ENCODE measurements around the gene ITPR2. TPM values are rescaled to one million over a fixed set of nuclear protein-coding genes. Genes with fewer than 3 reads are reported as not detected.

The ITPR2 gene
- polyA plus RNA-seq, 1 donor: 16.5 TPM

DNA sequence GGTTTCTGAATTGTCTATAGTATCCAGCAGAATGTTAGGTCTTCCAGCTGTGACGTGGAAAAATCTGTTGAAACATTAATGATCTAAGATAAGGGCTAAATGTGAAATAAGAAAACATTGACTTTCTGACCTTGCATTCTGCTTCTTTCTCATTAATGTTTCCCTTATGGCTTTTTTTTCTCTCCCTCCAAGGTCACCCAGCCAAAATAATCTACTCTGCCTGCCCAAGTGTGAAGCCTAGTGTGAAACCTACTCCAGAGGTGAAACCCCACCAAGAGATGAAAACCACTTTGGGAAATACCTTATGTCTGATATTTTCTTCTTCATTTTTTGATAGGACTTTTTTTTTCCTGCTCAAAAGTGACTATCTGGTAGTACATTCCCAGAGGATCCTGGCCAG is 529.6 kb downstream of the ITPR2 start:
- no peak for DNase-seq

- no peak for DNase-seq
These were observed 530.2 kb downstream of the ITPR2 start for GRCh38 chr12:26302776-26303175.

DNA sequence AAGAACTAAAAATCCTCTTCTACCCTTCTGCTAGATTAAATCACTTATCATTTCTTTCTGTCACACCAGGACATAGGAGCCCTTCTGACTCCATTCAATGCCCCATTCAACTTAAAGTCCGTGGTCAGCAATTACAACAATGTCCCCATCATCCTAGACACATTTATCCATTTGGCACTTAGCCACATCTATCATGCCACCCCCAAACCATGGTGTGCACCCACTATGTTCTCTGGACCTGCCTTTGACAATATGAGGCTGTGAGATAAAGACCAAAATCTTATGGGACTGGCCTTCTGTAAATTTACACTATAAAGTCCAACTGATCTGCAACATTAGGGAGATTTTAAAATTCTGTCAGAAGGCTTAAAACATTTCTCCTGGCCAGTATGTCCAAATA is 533.2 kb downstream of the ITPR2 start:
- DNase-seq: no peak

GRCh38 chr12:26298785-26299621 is 534.0 kb downstream of the ITPR2 start:
- DNase-seq: no peak

GRCh38 chr12:26297396-26298070 is 535.5 kb downstream of the ITPR2 start:
- no peak for DNase-seq

DNA sequence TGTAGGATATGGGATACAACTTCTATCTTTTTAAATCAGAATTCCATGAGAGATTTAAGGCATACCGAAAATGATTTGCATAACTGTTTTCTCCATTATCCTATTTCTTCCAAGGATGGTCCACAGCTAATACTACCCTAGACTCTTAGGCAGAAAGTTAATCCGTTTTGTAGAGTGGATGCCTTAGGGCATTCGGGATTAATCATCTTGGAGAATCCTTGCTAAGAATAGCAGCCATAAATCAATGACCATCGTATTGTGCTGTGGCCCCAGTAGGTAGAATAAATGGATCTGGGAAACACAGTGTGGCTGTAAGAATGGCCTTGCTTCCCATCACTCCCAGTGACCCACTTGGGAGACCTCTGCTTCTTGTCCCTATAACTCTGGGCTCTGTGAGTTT is 538.0 kb downstream of the ITPR2 start:
- DNase-seq: no peak

- DNase-seq: no peak
These were observed 539.4 kb downstream of the ITPR2 start for GRCh38 chr12:26293612-26294011.

- DNase-seq: no peak
These were observed 540.4 kb downstream of the ITPR2 start for GRCh38 chr12:26292596-26292995.

- no peak for DNase-seq
These were observed 542.4 kb downstream of the ITPR2 start for GRCh38 chr12:26290565-26290964.

GRCh38 chr12:26287671-26288381 is 545.2 kb downstream of the ITPR2 start:
- no peak for DNase-seq

Other genes with a start within 250 kb of the ITPR2 start
- 40.2 TPM for gene INTS13, start 104.8 kb upstream of the ITPR2 start, polyA plus RNA-seq (ENCODE audit: insufficient read length)
- gene FGFR1OP2, start 105.3 kb upstream of the ITPR2 start, polyA plus RNA-seq (ENCODE audit: insufficient read length): 87.3 TPM
- 93.8 TPM for gene TM7SF3, start 181.2 kb upstream of the ITPR2 start, polyA plus RNA-seq (ENCODE audit: insufficient read length)
- 65.5 TPM for gene MED21, start 189.4 kb upstream of the ITPR2 start, polyA plus RNA-seq (ENCODE audit: insufficient read length)
- gene C12orf71, start 249.4 kb upstream of the ITPR2 start, polyA plus RNA-seq (ENCODE audit: insufficient read length): 0.32 TPM